ENCODE results near the gene MRNIP.

The MRNIP gene

DNA sequence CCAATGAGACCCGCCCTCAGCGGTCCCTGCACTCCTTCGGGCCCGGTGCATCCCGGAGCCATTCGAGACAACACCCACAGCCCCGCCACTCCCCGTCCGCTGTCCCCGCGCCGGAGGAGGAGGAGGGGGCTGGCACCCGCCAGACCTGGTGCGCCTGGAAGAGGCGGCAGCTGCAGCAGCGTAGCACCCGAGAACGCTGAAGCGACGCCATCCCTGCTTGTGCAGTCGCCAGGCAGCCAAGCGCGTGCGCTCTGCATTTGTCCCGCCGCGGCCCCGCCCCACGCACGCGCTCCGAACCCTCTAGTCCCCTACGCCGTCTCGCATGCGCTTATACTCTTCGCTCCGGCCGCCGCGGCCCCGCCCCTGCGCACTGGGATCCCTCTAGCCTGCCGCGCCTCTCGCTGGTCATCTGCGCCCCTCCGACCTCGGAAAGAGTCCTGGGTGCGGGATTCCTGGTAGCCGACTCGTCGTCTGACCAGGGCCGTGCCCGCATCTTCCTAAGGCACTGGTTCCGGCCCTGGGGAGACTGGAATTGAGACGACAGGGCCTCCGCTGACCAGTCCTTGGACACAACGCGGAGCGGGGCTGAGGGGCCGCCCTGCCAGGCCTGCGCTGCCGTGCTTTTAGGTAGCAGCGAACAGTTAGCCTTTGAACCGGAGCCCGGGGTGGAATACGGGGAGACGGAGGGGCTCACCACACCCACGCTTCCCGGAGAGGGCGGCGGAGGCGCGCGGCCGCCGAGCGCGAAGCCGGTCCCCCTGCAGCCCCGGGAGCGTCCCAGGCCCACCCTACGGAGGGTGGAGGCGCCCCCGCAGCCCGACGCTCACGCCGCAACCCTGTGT lies at the start of gene MRNIP:
Gene MRNIP (minus strand): TSS at position 232 of the 842 bp plus-strand sequence. CDS start 21 bp downstream, at position 211.
- peak; percentile 96 to 97 for DNase-seq

- peak; percentile 29 to 61 for DNase-seq
Observed at GRCh38 chr5:179907556-179908324, 49.1 kb upstream of the MRNIP start, which contains the start of gene TBC1D9B. TBC1D9B (minus strand) TSS chr5:179907897; CDS start chr5:179907821, 76 bp downstream.

GRCh38 chr5:179906795-179907555 lies 48.4 kb upstream of the MRNIP start:
- DNase-seq, result peak; percentile 18 to 40

DNA sequence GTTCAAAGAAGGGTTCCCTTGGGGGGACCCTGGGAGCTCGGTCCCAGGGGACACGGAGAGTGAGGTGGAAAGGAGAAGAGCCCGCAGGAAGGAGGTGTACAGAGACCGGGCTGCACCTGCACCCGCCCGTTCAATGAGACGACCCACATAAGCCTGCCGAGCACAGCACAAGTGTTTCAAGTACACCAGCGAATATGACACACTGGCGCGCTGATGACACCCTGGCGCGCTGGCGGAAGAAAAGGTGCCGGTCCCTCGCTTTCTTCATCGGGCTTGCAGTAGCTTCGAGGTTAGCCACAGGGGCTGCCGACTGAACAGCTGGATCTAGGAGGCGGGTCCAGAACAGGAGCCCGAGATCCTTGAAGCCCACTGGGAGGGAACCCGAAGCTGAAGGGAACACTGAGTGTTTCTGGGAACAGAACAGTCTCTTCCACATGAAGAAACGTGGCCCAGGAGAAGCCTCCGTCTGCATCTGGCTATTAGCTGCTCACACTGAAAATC lies 47.7 kb upstream of the MRNIP start:
- no peak for DNase-seq

- no peak for DNase-seq
Observed at GRCh38 chr5:179905161-179905560, 46.5 kb upstream of the MRNIP start.

GRCh38 chr5:179904463-179905160 lies 46.0 kb upstream of the MRNIP start:
- DNase-seq, result no peak

DNA sequence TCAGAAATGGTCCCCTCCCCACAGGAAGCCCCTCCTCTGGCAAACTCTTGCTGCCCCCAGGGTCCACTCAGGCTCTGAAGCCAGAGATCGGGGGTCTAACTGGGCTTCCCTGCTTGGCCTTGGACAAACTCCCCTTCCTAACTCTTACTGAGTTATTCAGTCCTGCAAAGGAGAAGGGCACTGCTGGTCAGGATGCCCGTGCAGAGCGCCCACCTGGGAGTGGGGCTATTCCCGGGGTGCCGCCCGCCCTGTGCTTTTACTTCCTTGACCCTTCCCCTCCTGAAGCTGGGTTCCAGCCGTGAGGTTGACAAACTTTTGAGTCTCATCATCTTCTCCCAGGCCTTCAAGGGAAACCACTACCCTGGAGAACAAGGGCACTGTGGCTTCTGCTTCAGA lies 44.1 kb upstream of the MRNIP start:
- DNase-seq, result no peak

- no peak for DNase-seq
Observed at GRCh38 chr5:179901915-179902762, 43.5 kb upstream of the MRNIP start.

GRCh38 chr5:179901462-179901861 lies 42.8 kb upstream of the MRNIP start:
- DNase-seq, result no peak

DNA sequence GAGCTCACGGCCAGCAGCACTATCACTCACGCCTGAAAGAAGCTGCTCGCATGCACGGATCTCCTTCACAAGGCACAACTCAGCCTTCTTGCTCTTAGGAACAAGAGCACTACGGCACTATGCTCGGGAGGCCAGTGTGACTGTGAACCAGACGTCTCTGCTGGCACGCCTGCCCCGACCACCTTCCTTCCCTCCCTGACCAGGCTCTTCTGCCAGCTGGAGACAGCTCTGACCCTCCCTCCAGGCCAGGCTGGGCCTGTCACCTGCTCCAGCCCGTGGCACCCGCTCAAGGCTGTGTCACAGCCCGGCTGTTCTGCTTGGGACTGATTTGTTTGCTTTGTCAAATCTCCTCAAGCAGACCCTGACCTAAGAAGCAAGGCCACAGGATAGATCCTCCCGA lies 42.1 kb upstream of the MRNIP start:
- DNase-seq, result no peak

GRCh38 chr5:179900206-179900605 lies 41.6 kb upstream of the MRNIP start:
- no peak for DNase-seq

DNA sequence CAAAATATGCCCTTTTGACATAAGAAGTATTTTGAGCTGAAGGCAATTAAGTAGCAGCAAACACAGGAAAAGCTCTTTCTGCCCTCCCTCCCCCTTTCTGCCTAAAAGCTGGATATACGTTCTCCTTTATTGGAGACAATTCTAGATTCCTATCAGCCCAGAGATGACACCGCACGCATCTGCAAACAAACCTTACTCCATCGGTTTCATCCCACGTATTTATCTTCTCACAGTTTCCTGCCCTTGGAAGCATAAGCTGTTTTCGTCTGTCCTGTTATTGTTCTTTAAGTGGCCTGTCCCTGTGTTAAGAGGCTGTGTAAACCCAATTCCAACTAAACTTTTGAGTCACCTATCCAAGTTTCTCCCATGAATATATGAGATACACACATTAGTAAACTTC lies 37.2 kb upstream of the MRNIP start:
- DNase-seq, result no peak

DNA sequence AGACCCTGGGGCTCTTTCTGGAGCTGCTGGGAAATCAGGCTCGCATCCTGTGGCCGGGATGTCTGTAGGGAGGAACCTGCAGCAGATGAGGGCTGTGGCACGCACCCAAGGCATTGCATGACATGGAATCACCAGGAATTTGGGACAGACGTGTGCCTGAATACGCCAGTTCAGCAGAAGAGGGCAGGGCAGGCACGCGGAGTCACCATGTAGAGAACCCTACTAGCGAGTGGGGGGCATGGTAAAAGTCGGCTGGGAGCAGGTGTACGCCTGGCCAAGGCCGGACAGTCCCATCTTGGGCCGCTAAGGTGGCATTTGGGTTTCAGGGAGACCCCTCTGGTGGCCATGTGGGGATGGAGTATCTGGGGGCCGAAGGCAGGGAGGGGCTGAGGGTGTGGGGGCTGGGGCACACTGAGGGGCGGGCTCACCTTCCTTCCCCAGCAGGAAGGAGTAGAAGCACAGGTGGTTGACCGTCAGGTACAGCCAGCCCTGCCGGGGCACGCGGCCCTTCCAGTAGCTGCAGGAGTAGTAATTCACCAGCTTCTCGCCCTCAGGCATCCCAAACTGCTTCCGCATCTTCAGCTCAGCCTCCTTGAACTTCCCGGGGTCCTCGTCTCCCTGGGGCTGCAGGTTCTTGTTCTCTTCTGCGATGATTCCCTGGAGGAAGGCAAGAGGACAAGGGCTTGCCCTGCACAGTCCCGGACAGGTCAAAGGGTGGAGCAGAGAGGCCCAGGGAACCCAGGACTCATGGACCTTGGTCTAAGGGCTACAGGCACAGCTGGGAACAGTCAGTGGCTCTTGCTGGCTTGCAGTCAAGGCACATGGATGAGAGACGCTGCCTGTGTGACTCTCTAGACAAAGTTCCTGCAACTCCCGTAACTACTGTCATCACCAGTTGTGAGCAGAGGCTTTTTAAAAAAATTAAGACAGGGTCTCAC lies 35.6 kb upstream of the MRNIP start:
- DNase-seq, result no peak

GRCh38 chr5:179893076-179893957 lies 34.7 kb upstream of the MRNIP start:
- DNase-seq, result no peak

GRCh38 chr5:179892255-179892654 lies 33.6 kb upstream of the MRNIP start:
- DNase-seq, result no peak

DNA sequence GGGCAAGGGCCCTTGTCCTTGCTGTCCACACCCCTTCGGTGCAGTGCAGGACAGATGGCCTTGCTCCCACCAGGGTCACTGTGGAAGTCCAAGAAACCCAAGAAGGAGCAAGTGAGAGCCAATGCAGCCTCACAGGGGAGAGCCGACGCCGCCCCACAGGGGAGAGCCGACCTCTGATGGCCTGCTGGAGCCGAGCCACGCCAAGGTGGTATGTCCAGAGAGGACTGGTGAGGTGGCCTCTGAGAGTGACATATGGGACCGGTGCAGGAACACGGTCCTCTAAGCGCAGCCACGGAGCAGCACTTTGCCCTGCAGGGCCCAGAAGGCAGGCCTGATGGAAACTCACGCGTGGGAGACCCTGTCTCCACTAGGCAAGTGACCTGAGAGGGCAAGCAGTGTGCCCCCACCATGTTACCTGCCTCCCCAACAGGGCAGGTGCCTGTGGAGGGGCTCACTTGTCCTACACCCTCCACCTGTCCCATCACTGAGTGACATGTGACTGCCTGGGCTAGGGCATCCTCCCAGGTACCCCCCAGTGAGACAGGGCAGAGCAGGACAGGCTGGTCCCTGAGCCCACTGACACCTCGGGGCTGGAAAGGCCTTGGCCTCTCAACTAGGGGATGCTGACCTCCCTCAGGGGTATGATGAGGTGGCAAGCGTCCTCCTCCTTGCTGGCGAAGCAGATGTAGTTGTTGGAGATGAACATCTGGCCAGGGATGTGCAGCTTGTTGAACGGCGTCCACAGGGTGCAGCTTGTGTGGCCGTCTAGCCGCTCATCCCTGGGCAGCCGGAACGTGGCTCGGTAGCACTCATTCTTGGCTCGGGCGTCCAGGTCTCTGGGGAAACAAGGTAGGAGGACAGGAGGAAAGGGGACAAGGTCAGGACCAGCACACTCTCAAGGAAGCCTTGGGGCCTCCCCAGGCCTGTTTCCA lies 32.4 kb upstream of the MRNIP start:
- DNase-seq, result no peak

DNA sequence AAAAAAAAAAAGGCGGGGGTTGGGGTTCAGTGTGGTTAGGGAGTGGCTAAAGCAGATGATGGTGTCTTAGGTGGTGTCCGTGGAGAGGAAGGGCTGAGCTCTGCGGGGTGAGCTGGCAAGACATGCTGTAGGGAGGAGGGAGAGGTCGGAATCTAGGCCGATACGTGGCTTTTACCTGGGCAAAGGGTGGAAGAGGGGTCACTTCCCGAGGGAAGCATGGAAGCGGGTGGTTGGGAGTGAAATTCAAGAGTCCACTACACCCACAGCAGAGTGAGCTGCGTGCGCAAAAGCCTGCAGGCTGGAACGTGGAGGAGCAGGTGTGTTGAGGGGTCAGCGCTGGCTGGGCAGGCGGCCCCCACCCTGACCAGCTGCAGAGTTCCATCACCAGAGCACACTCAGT lies 31.3 kb upstream of the MRNIP start:
- no peak for DNase-seq

GRCh38 chr5:179887802-179888201 lies 29.2 kb upstream of the MRNIP start:
- no peak for DNase-seq

All from Kasumi-1 (cell line).